Psoas muscle (tissue), 8 donors: ENCODE results near the gene SH2D3C. TPM values are rescaled to one million over a fixed set of nuclear protein-coding genes. Genes with fewer than 3 reads are reported as not detected.

Experiments used
- ATAC-seq, 4 donors: fragments of 200-7000 bp; cut with Tn5 transposase; one replicate each; pipeline ENCODE4 v1.9.1; 2020; ENCODE audit warnings: moderate library complexity in 3 of 4, mild to moderate bottlenecking in 2 of 4
- DNase-seq, 2 donors: peaks; one replicate each; pipeline ENCODE4 v3.0.0-alpha.2; 2020
- H3K27ac ChIP-seq: fragments of 200-600 bp; one replicate; pipeline ENCODE4 v1.8.0; 2022
- H3K27me3 ChIP-seq, 3 donors: fragments of 200-600 bp in 1 of 3; one replicate each; pipeline versions ENCODE4 v1.6.1 to v1.8.0; 2013 to 2022; ENCODE audit warnings: low read length in 2 of 3, mild to moderate bottlenecking in 2 of 3, moderate library complexity in 1 of 3; ENCODE audit not compliant: insufficient read depth in 3 of 3
- H3K36me3 ChIP-seq, 2 donors: fragments of 200-600 bp in 1 of 2; one replicate each; pipeline versions ENCODE4 v1.6.1 to v1.8.0; 2013 to 2022; ENCODE audit warnings: low read depth in 1 of 2, mild to moderate bottlenecking in 1 of 2, moderate library complexity in 1 of 2; ENCODE audit not compliant: insufficient read depth in 1 of 2
- H3K4me1 ChIP-seq: fragments of 200-600 bp; one replicate; pipeline ENCODE4 v1.8.0; 2022
- H3K4me3 ChIP-seq: fragments of 200-600 bp; one replicate; pipeline ENCODE4 v1.8.0; 2022; ENCODE audit warnings: mild to moderate bottlenecking
- H3K9me3 ChIP-seq: fragments of 200-600 bp; one replicate; pipeline ENCODE4 v1.8.0; 2022
- WGBS, 3 donors: extraction: QIAGEN DNeasy Blood & Tissue Kit; methylation state at CpG; one replicate each; pipeline versions ENCODE4 v1.1.6 to v1.1.7; 2013; 5-methylcytosine and 5-hydroxymethylcytosine counted together
- intact Hi-C, 2 donors: fragments of 100-400 bp; cut with DNase I; formaldehyde crosslinking; loops; one replicate each; pipeline versions ENCODE4 v1.11.0 to v1.14.2; 2022
- polyA plus RNA-seq, 3 donors: library from polyadenylated mRNA; stranded (reverse); fragments of 200-250 nt; gene quantifications; one replicate each; pipeline ENCODE4 v1.2.3, GENCODE V29; 2013
- total RNA-seq, 4 donors: library from RNA; stranded (reverse); fragmentation: NEBNext Ultra II Directional in 2 of 4; extraction: Animal tissue kit (Norgen Biotek cat#: 25700) in 2 of 4; gene quantifications; one replicate each; pipeline versions ENCODE4 v1.2.1 to v1.2.4, GENCODE V29; 2021 to 2023
- TF ChIP-seq, protein P1 (sequence below): fragments of 200-600 bp; IDR thresholded peaks from one replicate; pipeline ENCODE4 v1.8.0; 2022; ENCODE audit warnings: antibody characterized with exemption
- donor health status: healthy with polysubstance abuse.
- donor health status: DM: no; HTN: no; CAD: no; lungs with moderate emphysema.
- donor health status: Bipolar disorder and iron deficiency.
- donor health status: healthy.
- donor health status: DM: yes; HTN: yes; CAD: no.
- donor health status: DM: no; HTN: no; CAD: no.
- donor health status: DM: no; HTN: no; CAD: no.
- donor health status: DM: yes; HTN: yes; CAD: no.

SH2D3C gene
- total and polyA plus RNA-seq, 7 donors, result 5.3 to 12.0 (median 10.0) TPM

DNA sequence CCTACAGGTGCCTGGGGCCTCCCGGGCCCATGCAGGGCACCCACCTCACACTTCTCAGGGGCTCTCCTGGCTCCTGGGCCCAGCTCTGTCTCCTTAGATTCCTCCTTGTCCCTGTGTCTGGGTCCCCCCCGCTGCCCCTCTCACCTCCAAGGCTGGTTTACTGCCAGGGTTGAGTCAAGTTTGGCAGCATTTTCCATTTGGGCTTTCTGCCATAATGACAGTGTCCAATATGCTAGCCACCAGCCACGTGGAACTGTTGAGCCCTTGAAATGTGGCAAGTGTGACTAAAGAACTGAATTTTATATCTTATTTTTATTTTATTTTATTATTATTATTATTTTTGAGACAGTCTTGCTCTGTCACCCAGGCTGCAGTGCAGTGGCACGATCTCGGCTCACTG is 60.7 kb downstream of the SH2D3C start:
- TF ChIP-seq, protein P1, sequence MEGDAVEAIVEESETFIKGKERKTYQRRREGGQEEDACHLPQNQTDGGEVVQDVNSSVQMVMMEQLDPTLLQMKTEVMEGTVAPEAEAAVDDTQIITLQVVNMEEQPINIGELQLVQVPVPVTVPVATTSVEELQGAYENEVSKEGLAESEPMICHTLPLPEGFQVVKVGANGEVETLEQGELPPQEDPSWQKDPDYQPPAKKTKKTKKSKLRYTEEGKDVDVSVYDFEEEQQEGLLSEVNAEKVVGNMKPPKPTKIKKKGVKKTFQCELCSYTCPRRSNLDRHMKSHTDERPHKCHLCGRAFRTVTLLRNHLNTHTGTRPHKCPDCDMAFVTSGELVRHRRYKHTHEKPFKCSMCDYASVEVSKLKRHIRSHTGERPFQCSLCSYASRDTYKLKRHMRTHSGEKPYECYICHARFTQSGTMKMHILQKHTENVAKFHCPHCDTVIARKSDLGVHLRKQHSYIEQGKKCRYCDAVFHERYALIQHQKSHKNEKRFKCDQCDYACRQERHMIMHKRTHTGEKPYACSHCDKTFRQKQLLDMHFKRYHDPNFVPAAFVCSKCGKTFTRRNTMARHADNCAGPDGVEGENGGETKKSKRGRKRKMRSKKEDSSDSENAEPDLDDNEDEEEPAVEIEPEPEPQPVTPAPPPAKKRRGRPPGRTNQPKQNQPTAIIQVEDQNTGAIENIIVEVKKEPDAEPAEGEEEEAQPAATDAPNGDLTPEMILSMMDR, result no peak
- no peaks in the 10 kb centered on the region for H3K9me3 ChIP-seq
- intact Hi-C loops, result loop anchor here (5.0 kb wide), 2 partner anchors 105 to 125 kb away; partner anchors contain the start of gene STXBP1 (in 1 of the 2)
- 71 to 76% (median 76%) methylated on average over 5 of the region's 5 CpGs for WGBS, 3 donors
- H3K36me3 ChIP-seq, result no peaks in the 10 kb centered on the region
- no peak overlapping the region for H3K27ac ChIP-seq
- H3K4me3 ChIP-seq, result no peak overlapping the region
- DNase-seq (no peak), ATAC-seq (no peak)
- peaks cover 15% of the 10 kb centered on the region for H3K4me1 ChIP-seq
- H3K27me3 ChIP-seq, result no peaks in the 10 kb centered on the region

DNA sequence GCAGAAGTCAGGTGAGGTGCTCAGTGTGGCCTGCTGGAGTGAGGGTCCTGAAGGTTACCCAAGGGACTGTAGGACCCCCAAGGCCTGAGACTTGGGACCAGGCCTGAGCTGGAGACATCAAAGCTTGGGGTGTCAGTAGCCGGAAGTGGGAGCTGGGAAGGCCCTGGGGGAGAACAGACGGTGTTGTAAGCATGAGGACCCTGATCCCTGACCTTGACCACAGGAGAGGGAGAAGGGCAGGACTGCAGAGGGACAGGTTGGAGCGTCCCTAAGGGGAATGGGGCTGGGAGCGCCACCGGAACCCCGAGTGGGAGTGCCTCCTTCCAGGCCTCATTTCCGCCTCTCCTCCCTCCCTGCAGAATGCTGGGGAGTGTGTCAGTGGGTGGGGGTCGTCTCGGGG is 62.1 kb downstream of the SH2D3C start:
- 76 to 85% (median 78%) methylated on average over 7 to 9 of the region's 9 CpGs for WGBS, 3 donors
- Histone ChIP-seq H3K27ac (peak overlapping the region; percentile 91), H3K36me3 (no peaks in the 10 kb centered on the region), H3K4me3 (peak overlapping the region; percentile 85), H3K27me3 (no peaks in the 10 kb centered on the region), H3K4me1 (peaks cover 15% of the 10 kb centered on the region), H3K9me3 (no peaks in the 10 kb centered on the region)
- ATAC-seq (no peak), DNase-seq (no peak)
- intact Hi-C loops, result loop anchor here (5.0 kb wide), 2 partner anchors 104 to 124 kb away; partner anchors contain the start of gene STXBP1 (in 1 of the 2)
- TF ChIP-seq, protein P1, result no peak

DNA sequence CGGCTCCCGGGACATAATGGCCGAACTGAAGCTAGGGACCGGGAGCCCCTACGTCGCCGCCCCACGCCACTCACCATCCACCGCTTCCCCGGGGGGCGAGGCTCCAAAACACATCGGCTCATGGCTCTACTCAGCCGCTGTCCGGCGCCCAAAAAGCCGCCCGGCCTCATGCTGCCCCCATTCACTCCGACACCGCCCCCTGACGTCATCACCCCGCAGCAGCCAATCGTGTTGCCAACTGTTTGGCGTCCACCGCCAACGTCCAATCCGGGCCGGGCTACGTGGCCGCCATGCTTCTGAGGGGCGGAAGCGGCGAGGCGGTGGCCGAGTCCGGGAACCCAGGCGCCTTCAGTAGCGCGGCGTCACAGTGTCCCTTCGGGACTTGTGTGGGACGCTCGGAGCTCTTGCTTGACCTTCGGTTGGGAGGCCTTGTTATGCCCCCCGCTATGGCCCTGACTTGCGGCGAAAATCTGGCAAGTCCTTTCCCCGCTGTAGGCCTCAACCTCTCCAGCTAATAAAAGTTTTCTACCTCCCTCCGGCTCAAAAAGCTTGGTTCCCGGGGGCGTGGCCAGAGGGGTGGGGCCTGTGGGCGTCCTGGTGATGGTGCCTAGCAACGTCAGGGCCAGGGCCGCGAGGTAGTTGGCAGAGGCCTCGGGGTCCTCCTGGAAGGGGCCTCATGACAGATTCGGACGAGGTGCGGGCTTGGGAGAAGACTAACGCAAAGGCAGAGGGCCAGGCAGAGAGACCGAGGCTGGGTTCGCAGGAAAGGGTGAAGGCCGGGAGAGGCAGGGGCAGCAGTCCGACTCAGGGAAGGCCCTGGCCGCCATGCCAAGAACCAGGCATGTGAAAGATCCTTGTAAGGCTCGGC is 62.8 kb downstream of the SH2D3C start, which contains the start of the genes PTRH1 and TTC16:
Gene PTRH1 (minus strand): TSS at position 194 of the 868 bp plus-strand sequence. CDS start 24 bp downstream, at position 170.
Gene TTC16 (plus strand): TSS at position 610 of the 868 bp plus-strand sequence. CDS start 67 bp downstream, at position 677.
- Histone ChIP-seq H3K9me3 (no peaks in the 10 kb centered on the region), H3K36me3 (no peaks in the 10 kb centered on the region), H3K4me1 (peaks cover 15% of the 10 kb centered on the region), H3K27ac (peak within 1 kb of the TSS; percentile 91), H3K27me3 (no peaks in the 10 kb centered on the region), H3K4me3 (peak within 1 kb of the TSS; percentile 85)
- intact Hi-C loops, result loop anchor here (5.0 kb wide), 2 partner anchors 103 to 123 kb away; partner anchors contain the start of gene STXBP1 (in 1 of the 2)
- TF ChIP-seq, protein P1, result no peak
- WGBS, 3 donors, result 2 to 3% (median 2%) methylated on average over 58 to 65 of the region's 65 CpGs
- ATAC-seq (peak; percentile 96 to 98 (median 96)), DNase-seq (peak; percentile 98 to 99)

DNA sequence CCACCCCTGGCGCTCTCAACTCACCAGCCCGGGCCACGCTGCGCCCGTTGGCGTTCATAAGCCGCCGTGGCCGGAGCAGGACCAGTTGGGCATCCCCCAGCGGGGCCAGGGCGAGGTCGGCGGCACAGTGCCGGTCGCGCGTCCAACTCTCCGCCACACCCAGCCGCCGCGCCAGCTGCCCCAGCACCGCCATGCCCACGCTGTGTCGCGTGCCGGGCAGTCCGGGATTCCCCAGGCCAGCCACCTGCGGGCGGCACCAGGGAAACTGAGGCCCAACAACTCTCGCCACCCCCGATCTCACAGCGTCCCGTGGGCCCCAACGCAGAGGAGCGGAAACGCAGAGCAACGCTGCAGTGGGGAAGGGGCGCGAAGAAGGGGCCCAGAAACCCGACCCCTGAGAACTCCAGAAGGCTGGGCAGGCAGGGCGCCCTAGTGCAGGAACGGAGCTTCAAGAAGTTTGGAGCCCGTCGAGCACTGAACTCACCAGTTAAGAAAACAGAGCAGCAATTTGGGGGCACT is 63.5 kb downstream of the SH2D3C start:
- H3K4me1 ChIP-seq, result peaks cover 15% of the 10 kb centered on the region
- ATAC-seq (peak; percentile 29 to 70 (median 55)), DNase-seq (peak in 1 of 2 donors; percentile 71)
- intact Hi-C loops, result loop anchor here (5.0 kb wide), 2 partner anchors 103 to 123 kb away; partner anchors contain the start of gene STXBP1 (in 1 of the 2)
- H3K9me3 ChIP-seq, result no peaks in the 10 kb centered on the region
- no peaks in the 10 kb centered on the region for H3K27me3 ChIP-seq
- TF ChIP-seq, protein P1, result no peak
- peak overlapping the region; percentile 91 for H3K27ac ChIP-seq
- H3K36me3 ChIP-seq, result no peaks in the 10 kb centered on the region
- 0 to 1% (median 0%) methylated on average over 38 to 44 of the region's 44 CpGs for WGBS, 3 donors
- peak overlapping the region; percentile 85 for H3K4me3 ChIP-seq
